SIG-M5 treated with dmso at 0.1 percent for 504 hours (cell line): Measurements from ENCODE around the gene SMIM12.

Source experiments
- DNase-seq: peaks from one replicate; lab custom pipeline; 2025; ENCODE audit not compliant: unreplicated experiment; lab: John Stamatoyannopoulos, UW

Gene SMIM12

GRCh38 chr1:34874296-34874952 lies 14.9 kb upstream of the SMIM12 start:
- DNase-seq: no peak

- DNase-seq: no peak
These were observed 12.6 kb upstream of the SMIM12 start for GRCh38 chr1:34872133-34872503.

- DNase-seq: no peak
These were observed 12.0 kb upstream of the SMIM12 start for GRCh38 chr1:34871443-34872132.

GRCh38 chr1:34870395-34870794 lies 10.8 kb upstream of the SMIM12 start:
- DNase-seq: no peak

- DNase-seq: no peak
These were observed 10.2 kb upstream of the SMIM12 start for GRCh38 chr1:34869760-34870159.

GRCh38 chr1:34868230-34869049 lies 8.9 kb upstream of the SMIM12 start:
- DNase-seq: no peak

GRCh38 chr1:34867415-34867814 lies 7.9 kb upstream of the SMIM12 start:
- DNase-seq: no peak

GRCh38 chr1:34866762-34867109 lies 7.2 kb upstream of the SMIM12 start:
- no peak for DNase-seq

GRCh38 chr1:34865981-34866761 lies 6.6 kb upstream of the SMIM12 start:
- peak; percentile 58 for DNase-seq

GRCh38 chr1:34865573-34865972 lies 6.0 kb upstream of the SMIM12 start:
- DNase-seq: no peak

- peak; percentile 8 for DNase-seq
These were observed 5.2 kb upstream of the SMIM12 start for GRCh38 chr1:34864759-34865158.

- DNase-seq: no peak
These were observed 4.0 kb upstream of the SMIM12 start for GRCh38 chr1:34863501-34863900.

GRCh38 chr1:34858901-34859445 lies 576 bp downstream of the SMIM12 start:
- DNase-seq: no peak

- DNase-seq: no peak
These were observed 2.9 kb downstream of the SMIM12 start for GRCh38 chr1:34856697-34857096.

GRCh38 chr1:34852677-34853217 lies 6.8 kb downstream of the SMIM12 start:
- peak; percentile 91 for DNase-seq

GRCh38 chr1:34851431-34852105 lies 8.0 kb downstream of the SMIM12 start:
- no peak for DNase-seq

- no peak for DNase-seq
These were observed 9.2 kb downstream of the SMIM12 start for GRCh38 chr1:34850382-34850781.

- DNase-seq: no peak
These were observed 12.5 kb downstream of the SMIM12 start for GRCh38 chr1:34847094-34847493.

GRCh38 chr1:34846265-34846664 lies 13.3 kb downstream of the SMIM12 start:
- no peak for DNase-seq
